Measurements from ENCODE around the gene EGF. TPM values are rescaled to one million over a fixed set of nuclear protein-coding genes. Genes with fewer than 3 reads are reported as not detected.
A peak's percentile ranks its signal among the peaks of the same experiment; 100 is the strongest.
"Not testable (repeated sequence)": the region's sequence is repeated elsewhere in the genome, so short reads cannot be mapped to it uniquely, and the experiment has no call there.

EGF gene
- total RNA-seq, 1 experiment from 2014 or later = 0.63 TPM

DNA sequence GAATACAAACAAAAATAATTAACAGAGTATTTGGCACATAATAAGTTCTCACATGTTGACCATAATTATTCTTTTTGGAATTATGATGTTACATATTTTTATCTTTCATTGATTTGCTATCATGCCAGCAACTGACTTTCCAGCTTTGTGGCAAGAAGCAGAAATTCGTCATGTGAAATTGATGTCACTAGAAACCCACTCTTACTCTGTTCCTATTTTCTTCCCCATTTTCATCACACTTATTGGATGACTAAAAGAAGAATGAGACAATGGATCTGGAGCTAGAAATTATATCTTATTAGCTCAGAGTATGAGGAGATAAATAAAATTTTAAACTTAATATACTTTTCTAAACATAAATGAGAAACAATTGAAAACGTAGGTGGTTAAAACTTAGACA is 31.9 kb downstream of the EGF start:
- Histone ChIP-seq H3K36me3 (no peaks in the 10 kb centered on the region), H3K9me3 (no peaks in the 10 kb centered on the region), H3K4me3 (no peak overlapping the region), H3K27me3 (no peaks in the 10 kb centered on the region)
- DNase-seq = no peak

DNA sequence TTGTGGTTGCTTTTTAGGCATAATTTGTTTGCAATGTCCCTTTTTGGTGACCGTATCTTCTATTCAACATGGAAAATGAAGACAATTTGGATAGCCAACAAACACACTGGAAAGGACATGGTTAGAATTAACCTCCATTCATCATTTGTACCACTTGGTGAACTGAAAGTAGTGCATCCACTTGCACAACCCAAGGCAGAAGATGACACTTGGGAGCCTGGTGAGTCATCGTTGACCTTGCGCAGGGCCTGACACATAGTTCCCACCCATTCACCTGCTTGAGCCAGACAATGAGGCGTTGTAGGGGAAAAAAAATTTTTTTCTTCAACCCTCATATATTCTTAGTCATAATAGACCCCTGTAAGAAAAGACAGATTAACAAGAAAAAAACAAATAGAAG is 32.4 kb downstream of the EGF start:
- no peak for DNase-seq
- no peaks in the 10 kb centered on the region for H3K9me3 ChIP-seq
- no peaks in the 10 kb centered on the region for H3K36me3 ChIP-seq

DNA sequence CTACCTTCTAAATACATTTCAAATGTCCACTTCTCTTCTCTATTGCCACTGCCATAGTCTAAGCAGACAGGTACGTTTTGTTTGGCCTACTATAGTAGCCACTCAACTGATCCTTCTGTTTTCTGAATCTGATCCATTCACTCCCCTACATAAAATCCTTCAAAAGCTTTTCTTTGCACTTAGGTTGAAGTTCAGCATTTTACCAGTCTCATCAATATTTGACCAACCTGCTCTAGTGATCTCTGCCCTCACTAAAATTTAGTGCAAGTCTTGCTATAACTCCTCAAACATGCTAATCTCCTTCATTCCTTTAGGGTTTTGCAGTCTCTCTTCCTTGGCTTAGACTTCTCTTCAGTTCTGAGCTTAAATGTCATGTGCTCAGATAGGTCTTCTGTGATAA is 33.4 kb downstream of the EGF start:
- Histone ChIP-seq H3K9me3 (no peaks in the 10 kb centered on the region), H3K27me3 (no peaks in the 10 kb centered on the region), H3K4me3 (no peak overlapping the region), H3K36me3 (no peaks in the 10 kb centered on the region)
- no peak for DNase-seq

More for the DNA sequence above, 32.4 kb downstream of the EGF start:
- Histone ChIP-seq H3K4me3 (no peak overlapping the region), H3K27me3 (no peaks in the 10 kb centered on the region)

DNA sequence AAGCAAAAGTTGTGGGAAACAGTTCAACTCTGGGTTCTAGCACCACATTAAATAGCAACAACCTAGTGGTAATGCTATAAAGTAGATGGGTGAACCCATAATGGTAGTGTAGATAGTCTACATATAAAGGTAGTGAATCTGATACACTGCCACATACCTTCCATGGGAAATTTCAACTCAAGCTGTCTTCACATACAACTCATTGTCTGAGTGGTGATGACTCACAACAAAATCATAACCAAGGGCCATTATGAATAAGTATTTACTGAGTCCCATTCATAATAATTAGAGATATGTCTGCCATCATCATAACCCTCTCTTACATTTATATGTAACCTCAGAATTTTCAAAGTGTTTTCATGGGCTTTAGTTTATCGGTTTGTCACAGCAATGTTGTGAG is 34.8 kb downstream of the EGF start:
- no peaks in the 10 kb centered on the region for H3K27me3 ChIP-seq
- H3K36me3 ChIP-seq = no peaks in the 10 kb centered on the region
- no peak overlapping the region for H3K4me3 ChIP-seq
- H3K9me3 ChIP-seq = no peaks in the 10 kb centered on the region
- DNase-seq = no peak

DNA sequence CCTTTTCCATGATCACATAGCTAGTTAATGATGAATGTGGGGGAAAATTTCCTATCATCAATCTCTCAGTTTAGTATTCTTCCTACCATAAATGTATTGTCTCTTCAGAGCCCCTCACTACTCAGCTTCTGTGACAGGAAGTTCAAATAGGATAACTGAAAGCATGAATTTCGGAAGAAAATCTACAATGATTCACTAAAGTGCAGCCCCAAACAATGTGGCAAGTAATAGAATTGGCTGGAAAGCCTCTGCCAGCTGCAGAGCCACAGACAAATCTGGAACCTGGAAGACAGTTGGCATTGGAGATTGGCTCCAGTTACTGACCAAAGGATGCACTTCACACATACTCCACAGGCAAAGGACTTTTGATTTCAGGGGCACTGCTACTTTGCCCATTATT is 35.2 kb downstream of the EGF start:
- peak; percentile 3 for DNase-seq
- no peaks in the 10 kb centered on the region for H3K9me3 ChIP-seq
- no peaks in the 10 kb centered on the region for H3K27me3 ChIP-seq
- no peaks in the 10 kb centered on the region for H3K36me3 ChIP-seq
- no peak overlapping the region for H3K4me3 ChIP-seq

DNA sequence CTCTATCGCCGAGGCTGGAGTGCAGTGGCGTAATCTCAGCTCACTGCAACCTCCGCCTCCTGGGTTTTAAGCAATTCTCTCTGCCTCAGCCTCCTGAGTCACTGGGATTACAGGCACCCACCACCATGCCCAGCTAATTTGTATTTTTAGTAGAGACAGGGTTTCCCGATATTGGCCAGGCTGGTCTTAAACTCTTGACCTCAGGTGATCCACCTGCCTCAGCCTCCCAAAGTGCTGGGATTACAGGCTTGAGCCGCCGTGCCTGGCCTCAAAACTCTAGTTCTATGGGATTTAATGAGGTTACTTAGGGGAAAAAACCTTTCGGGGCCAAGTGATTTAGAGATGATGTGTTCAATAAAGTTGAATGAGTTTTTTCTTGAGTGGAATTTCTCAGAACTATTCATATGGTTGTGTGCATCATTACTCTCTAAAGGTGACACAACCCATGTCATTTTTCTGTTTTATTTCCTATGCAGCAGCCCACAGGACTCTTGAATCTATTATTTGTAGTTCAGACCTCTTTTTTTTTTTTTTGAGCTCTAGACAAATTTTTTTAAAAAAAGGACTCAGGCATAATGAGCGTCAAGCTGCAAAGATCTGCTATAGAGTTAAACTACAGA is 36.5 kb downstream of the EGF start:
- H3K4me3 ChIP-seq, H3K36me3 ChIP-seq, H3K27me3 ChIP-seq, H3K9me3 ChIP-seq, DNase-seq: not testable (repeated sequence)

DNA sequence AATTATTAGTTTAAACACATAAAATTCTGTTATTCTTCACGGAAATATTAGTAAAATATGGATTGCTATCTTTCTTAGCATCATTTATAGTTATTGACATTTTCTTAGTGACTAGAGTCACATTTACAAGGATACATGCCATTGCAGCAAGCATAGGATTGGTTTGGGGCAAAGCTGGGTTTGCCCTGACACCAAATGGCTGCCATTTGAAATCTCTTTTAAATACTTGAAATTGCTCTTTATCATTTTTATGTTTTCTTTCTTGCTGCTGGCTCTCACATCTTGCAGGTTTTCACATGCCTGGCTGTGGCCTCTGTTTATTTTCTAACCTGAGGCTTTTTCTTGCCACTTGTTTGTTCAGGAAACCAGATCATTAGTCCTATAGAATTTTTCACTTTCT is 39.9 kb downstream of the EGF start:
- Histone ChIP-seq H3K36me3 (no peaks in the 10 kb centered on the region), H3K4me3 (no peak overlapping the region), H3K27me3 (no peaks in the 10 kb centered on the region), H3K9me3 (no peaks in the 10 kb centered on the region)
- DNase-seq = no peak

DNA sequence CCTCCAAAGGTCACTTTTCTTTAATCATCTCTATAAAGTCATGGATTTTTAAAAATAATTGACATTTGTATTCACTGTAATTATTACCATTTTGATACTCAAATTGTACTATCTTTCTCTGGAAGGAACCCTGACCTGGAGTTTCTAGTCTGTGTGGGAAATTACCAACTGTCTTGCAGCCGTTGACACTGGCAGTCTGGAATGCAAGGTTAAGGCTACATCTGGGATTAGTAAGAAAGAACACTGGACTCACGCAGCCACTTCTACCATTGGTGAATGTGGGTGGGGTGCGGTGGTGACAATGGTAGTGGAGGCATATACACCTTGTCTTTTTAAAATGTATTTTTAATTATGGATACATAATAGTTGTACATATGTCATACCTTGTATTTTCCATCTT is 40.9 kb downstream of the EGF start:
- H3K36me3 ChIP-seq = no peaks in the 10 kb centered on the region
- DNase-seq = no peak
- H3K27me3 ChIP-seq = no peaks in the 10 kb centered on the region
- H3K4me3 ChIP-seq = no peak overlapping the region
- no peaks in the 10 kb centered on the region for H3K9me3 ChIP-seq

DNA sequence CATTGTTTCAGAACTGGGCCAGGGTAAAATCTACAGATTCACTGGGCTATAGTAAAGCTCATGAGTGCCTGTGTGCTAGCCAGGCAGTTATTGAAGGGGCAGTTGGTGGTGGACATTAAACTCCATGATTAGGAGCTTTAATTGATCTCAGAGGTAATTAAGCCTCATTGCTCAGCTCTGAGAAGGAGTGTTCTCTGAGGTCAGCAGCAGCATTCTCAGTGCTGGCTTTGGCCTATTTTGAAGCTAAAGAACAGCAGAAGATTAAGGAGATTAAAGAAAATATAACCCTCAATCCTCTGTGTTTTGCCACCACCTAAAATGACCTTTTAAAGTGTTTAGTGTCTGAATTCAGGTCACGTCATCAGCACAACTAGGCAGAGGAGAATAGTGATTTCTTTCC is 42.5 kb downstream of the EGF start:
- Histone ChIP-seq H3K36me3 (no peaks in the 10 kb centered on the region), H3K9me3 (no peaks in the 10 kb centered on the region), H3K27me3 (no peaks in the 10 kb centered on the region), H3K4me3 (no peak overlapping the region)
- DNase-seq = no peak

DNA sequence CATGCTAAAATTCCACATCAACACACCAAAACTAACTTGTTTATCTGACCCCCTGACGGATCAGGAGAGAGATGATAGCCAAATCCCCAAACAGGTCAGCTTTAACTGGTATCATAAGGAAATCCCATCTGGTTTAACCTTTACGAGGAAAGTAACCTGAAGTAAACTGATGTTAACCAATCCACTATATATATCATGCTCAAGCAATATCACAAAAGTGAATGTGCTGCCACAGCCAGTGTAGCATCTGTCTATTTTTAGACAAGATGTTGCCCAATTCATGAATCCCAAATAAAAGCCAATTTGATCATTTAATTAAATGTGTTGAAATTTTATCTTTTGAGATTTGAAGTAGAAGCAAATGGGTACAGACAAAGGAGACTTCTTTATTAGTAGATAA is 44.5 kb downstream of the EGF start:
- Histone ChIP-seq H3K4me3 (no peak overlapping the region), H3K9me3 (no peaks in the 10 kb centered on the region), H3K36me3 (no peaks in the 10 kb centered on the region), H3K27me3 (no peaks in the 10 kb centered on the region)
- DNase-seq = no peak

DNA sequence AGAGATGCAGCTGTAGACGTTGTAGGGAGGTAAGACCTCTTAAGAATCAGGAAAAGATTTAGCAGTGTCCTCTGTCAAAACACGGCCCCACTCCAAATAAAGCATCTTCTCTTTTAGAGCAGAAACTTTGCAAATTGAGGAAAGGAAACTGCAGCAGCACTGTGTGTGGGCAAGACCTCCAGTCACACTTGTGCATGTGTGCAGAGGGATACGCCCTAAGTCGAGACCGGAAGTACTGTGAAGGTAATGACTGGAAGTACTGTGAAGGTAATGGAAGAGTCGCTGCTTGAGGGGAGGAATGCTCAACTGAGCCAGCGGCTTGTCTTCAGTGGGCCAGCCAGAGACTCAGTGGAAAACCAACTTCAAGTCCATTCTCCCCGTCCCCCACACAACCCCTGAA is 46.5 kb downstream of the EGF start:
- H3K27me3 ChIP-seq = no peaks in the 10 kb centered on the region
- no peak for DNase-seq
- no peaks in the 10 kb centered on the region for H3K9me3 ChIP-seq
- no peak overlapping the region for H3K4me3 ChIP-seq
- no peaks in the 10 kb centered on the region for H3K36me3 ChIP-seq

DNA sequence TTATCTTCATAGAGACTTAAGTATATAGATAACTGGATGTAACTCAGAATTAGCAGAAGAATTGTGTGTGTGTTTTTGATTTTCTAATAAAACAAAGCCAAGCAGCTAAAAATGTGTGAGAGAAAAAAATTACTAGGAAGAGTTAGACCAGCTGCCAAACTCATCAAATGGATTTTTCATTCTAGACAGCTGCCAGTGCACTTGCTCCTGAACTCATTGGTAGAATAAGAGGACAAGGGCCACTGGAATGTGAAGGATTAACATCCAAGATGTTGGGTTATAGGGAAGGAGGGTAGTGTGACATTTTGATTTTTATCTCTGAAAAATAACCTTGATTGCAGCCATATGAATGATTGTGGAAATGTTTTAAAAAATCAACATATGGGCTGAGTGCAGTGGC is 49.7 kb downstream of the EGF start:
- no peaks in the 10 kb centered on the region for H3K36me3 ChIP-seq
- H3K9me3 ChIP-seq = no peaks in the 10 kb centered on the region
- no peak overlapping the region for H3K4me3 ChIP-seq
- H3K27me3 ChIP-seq = no peaks in the 10 kb centered on the region
- no peak for DNase-seq

DNA sequence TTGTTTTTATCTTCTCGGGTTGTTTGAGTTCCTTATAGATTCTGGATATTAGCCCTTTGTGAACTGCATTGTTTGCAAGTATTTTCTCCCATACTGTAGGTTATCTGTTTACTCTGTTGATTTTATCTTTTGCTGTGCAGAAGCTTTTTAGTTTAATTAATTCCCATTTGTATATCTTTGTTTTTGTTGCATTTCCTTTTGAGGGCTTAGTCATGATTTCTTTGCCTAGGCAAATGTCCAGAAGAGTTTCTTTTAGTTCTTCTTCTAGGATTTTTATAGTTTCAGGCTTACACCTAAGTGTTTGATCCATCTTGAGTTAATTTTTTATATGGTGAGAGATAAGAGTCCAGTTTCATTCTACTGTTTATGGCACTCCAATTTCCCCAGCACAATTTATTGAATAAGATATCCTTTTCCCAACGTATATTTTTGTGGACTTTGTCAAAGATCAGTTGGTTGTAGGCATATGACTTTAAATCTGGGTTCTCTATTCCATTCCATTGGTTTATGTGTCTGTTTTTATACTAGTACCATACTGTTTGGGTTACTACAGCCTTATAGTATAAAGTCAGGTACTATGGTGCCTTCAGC is 54.3 kb downstream of the EGF start:
- no peak for DNase-seq
- Histone ChIP-seq H3K9me3 (no peaks in the 10 kb centered on the region), H3K27me3 (no peaks in the 10 kb centered on the region), H3K4me3 (no peak overlapping the region), H3K36me3 (no peaks in the 10 kb centered on the region)

DNA sequence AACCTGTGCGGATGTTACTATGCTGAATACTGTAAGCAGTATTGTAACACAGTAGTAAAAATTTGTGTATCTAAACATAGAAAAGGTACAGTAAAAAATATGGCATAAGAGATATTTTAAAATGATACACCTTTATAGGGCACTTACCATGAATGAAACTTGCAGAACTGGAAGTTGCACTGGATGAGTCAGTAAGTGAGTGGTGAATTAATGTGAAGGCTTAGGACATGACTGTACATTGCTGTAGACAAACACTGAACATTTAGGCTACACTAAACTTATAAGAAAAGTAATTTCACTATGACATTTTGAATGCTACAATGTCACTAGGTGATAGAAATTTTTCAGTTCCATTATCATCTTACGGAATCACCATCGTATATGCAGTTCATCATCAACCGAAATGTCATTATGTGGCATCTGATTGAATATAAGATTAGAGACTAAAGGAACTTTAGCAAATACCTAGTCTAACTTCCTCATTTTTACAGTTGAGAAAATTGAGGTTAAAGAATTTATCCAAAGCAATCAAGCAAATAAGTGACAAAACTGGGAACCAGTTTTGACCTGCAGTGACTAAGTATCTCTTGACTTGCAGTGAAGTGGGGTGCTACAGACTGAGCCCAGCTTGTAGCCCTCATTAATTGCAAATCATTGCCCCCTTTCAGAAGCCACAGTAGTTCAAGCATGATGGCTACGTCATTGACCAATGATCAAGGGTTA is 55.3 kb downstream of the EGF start:
- no peaks in the 10 kb centered on the region for H3K36me3 ChIP-seq
- no peak overlapping the region for H3K4me3 ChIP-seq
- no peaks in the 10 kb centered on the region for H3K9me3 ChIP-seq
- no peak for DNase-seq
- H3K27me3 ChIP-seq = no peaks in the 10 kb centered on the region

DNA sequence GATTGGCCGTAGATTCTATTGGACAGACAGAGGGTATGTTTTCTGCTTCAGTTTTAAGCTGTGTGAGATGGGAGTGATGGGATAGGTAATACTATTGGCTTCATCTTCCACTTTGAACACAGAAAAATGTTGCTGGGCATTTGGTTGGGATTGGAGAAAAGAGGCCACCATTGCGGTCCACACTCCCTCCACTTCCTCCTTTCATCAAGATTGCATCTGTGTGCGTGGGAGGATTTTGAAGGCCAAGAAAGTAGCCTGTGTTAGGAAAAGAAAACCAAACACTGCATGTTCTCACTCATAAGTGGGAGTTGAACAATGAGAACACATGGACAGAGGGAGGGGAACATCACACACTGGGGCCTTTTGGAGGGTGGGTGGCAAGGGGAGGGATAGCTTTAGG is 56.4 kb downstream of the EGF start:
- Histone ChIP-seq H3K27me3 (no peaks in the 10 kb centered on the region), H3K9me3 (no peaks in the 10 kb centered on the region), H3K36me3 (no peaks in the 10 kb centered on the region), H3K4me3 (no peak overlapping the region)
- DNase-seq = no peak

DNA sequence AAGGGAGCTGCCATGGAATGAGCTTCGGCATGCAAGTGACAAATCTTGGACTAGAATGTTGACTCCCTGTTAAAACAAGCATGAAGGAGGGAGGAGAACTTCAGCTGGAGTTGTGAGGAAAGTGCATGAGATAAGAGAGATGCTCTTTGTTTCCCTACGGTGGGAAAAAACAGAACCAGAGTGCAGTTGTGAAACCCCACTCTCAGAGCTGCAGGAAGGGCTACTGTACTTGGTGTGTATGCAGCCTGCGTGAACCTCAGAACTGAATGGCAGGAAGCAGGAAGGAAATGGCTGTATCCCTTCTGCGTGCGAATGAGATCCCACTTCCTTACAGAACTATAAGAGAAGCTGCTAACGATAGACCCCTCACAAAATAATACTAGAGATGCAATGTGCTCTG is 57.2 kb downstream of the EGF start:
- Histone ChIP-seq H3K36me3 (no peaks in the 10 kb centered on the region), H3K4me3 (no peak overlapping the region), H3K9me3 (no peaks in the 10 kb centered on the region), H3K27me3 (no peaks in the 10 kb centered on the region)
- no peak for DNase-seq

DNA sequence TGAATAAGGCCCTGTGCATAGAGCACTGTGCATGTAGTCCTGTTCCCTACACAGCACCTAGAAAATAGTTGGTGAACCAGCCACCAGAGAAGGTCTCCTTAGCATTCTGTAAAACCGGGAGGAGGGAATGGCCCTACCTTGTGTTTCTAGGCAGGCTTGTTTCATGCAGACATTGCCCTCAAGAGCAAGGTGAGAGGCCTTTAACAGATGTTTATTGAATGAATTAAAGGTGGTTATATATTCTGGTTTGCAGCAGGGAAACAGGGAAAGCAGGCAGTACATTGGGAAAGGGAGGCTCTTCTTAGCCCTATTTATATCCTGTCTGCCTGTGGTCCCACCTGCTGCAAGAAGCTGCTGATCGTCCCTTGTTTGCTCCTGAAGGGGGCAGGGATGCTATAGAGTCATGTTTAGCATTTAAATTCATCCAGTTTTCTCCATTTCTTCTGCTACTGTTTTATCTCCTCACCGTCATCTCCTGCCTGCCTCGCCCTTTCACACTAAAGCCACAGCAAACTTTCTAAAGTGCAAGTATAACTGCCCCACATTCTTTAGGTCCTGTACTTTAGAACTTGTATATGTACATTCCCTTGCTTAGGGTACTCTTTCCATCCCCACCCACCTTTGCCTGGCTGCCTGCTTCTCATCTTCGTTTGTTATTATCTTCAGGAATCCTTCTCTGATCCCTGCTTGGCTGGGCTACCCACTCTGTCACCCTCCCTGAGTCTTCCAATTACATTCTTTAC is 60.3 kb downstream of the EGF start:
- Histone ChIP-seq H3K9me3 (no peaks in the 10 kb centered on the region), H3K4me3 (no peak overlapping the region), H3K27me3 (no peaks in the 10 kb centered on the region), H3K36me3 (no peaks in the 10 kb centered on the region)
- no peak for DNase-seq

DNA sequence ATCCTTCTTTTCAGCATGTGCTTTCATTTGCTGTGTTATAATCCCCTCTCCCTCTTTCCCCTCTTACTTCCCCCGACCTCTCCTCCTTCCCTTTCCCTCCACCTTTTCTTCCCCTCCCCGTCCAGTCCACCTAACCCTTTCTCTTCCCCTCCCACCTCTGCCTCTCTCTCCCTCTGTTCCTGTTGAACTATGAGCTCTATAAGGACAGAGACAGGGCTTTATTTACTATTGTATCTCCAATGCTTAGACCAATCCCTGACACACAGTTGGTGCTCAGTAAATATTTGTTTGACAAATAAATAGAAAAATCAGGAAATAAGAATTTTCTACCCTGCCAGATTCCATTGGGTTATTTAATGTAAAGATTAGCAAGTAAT is 60.8 kb downstream of the EGF start:
- H3K9me3 ChIP-seq = no peaks in the 10 kb centered on the region
- H3K36me3 ChIP-seq = no peaks in the 10 kb centered on the region
- H3K4me3 ChIP-seq = no peak overlapping the region
- H3K27me3 ChIP-seq = no peaks in the 10 kb centered on the region
- no peak for DNase-seq
